Activated naive CD4-positive, alpha-beta T cell treated with anti-CD3 and anti-CD28 coated beads, Interleukin-2, amount 50 U/mL, for 24 hours (primary cell): ENCODE results near the gene PRSS2.
"Not testable (repeated sequence)": the region's sequence is repeated elsewhere in the genome, so short reads cannot be mapped to it uniquely, and the experiment has no call there.

Experiments
- H3K27ac Mint-ChIP-seq: one replicate; pipeline ENCODE4 v1.8.0; 2021; ENCODE audit warnings: mild to moderate bottlenecking, mixed read lengths
- H3K27me3 Mint-ChIP-seq: one replicate; pipeline ENCODE4 v1.8.0; 2021; ENCODE audit warnings: mixed read lengths
- H3K36me3 Mint-ChIP-seq: one replicate; pipeline ENCODE4 v1.8.0; 2021; ENCODE audit warnings: mixed read lengths
- H3K4me1 Mint-ChIP-seq: one replicate; pipeline ENCODE4 v1.8.0; 2021; ENCODE audit warnings: mixed read lengths
- H3K4me3 Mint-ChIP-seq: one replicate; pipeline ENCODE4 v1.8.0; 2021; ENCODE audit warnings: mild to moderate bottlenecking, mixed read lengths
- H3K9me3 Mint-ChIP-seq: one replicate; pipeline ENCODE4 v1.8.0; 2021; ENCODE audit warnings: mixed read lengths

The PRSS2 gene

GRCh38 chr7:142773937-142774744 is 3.4 kb downstream of the PRSS2 start:
- no peaks in the 10 kb centered on the region for H3K4me1 Mint-ChIP-seq
- no peaks in the 10 kb centered on the region for H3K9me3 Mint-ChIP-seq
- no peak overlapping the region for H3K27ac Mint-ChIP-seq
- no peaks in the 10 kb centered on the region for H3K36me3 Mint-ChIP-seq
- no peaks in the 10 kb centered on the region for H3K27me3 Mint-ChIP-seq
- no peak overlapping the region for H3K4me3 Mint-ChIP-seq

GRCh38 chr7:142774826-142775225 is 4.1 kb downstream of the PRSS2 start:
- Mint-ChIP-seq H3K4me3 (no peak overlapping the region), H3K9me3 (no peaks in the 10 kb centered on the region), H3K27me3 (no peaks in the 10 kb centered on the region), H3K36me3 (no peaks in the 10 kb centered on the region), H3K4me1 (no peaks in the 10 kb centered on the region), H3K27ac (no peak overlapping the region)

GRCh38 chr7:142775351-142776115 is 4.8 kb downstream of the PRSS2 start:
- H3K4me3 Mint-ChIP-seq, H3K36me3 Mint-ChIP-seq, H3K27me3 Mint-ChIP-seq, H3K9me3 Mint-ChIP-seq, H3K4me1 Mint-ChIP-seq: not testable (repeated sequence)
- H3K27ac Mint-ChIP-seq: peak overlapping the region; percentile 59

- no peaks in the 10 kb centered on the region for H3K36me3 Mint-ChIP-seq
- H3K4me3 Mint-ChIP-seq: no peak overlapping the region
- H3K27ac Mint-ChIP-seq: peak overlapping the region; percentile 59
- H3K27me3 Mint-ChIP-seq: no peaks in the 10 kb centered on the region
- no peaks in the 10 kb centered on the region for H3K9me3 Mint-ChIP-seq
- H3K4me1 Mint-ChIP-seq: no peaks in the 10 kb centered on the region
Observed at GRCh38 chr7:142776206-142776844, 5.6 kb downstream of the PRSS2 start.

GRCh38 chr7:142776845-142777225 is 6.1 kb downstream of the PRSS2 start:
- H3K9me3 Mint-ChIP-seq, H3K4me1 Mint-ChIP-seq, H3K27me3 Mint-ChIP-seq, H3K27ac Mint-ChIP-seq, H3K36me3 Mint-ChIP-seq, H3K4me3 Mint-ChIP-seq: not testable (repeated sequence)

GRCh38 chr7:142777318-142777717 is 6.5 kb downstream of the PRSS2 start:
- H3K27me3 Mint-ChIP-seq: no peaks in the 10 kb centered on the region
- no peak overlapping the region for H3K27ac Mint-ChIP-seq
- H3K9me3 Mint-ChIP-seq: no peaks in the 10 kb centered on the region
- H3K36me3 Mint-ChIP-seq: no peaks in the 10 kb centered on the region
- no peak overlapping the region for H3K4me3 Mint-ChIP-seq
- no peaks in the 10 kb centered on the region for H3K4me1 Mint-ChIP-seq

- Mint-ChIP-seq H3K4me3 (peak overlapping the region; percentile 82), H3K27me3 (no peaks in the 10 kb centered on the region), H3K9me3 (no peaks in the 10 kb centered on the region), H3K36me3 (peaks cover 8% of the 10 kb centered on the region), H3K4me1 (peaks cover 13% of the 10 kb centered on the region), H3K27ac (peak overlapping the region; percentile 95)
Observed at GRCh38 chr7:142782922-142783900, 12.4 kb downstream of the PRSS2 start.

GRCh38 chr7:142784096-142784495 is 13.3 kb downstream of the PRSS2 start:
- no peaks in the 10 kb centered on the region for H3K27me3 Mint-ChIP-seq
- H3K4me3 Mint-ChIP-seq: peak overlapping the region; percentile 26
- no peak overlapping the region for H3K27ac Mint-ChIP-seq
- peaks cover 13% of the 10 kb centered on the region for H3K4me1 Mint-ChIP-seq
- H3K36me3 Mint-ChIP-seq: peaks cover 12% of the 10 kb centered on the region
- H3K9me3 Mint-ChIP-seq: no peaks in the 10 kb centered on the region

- Mint-ChIP-seq H3K4me1 (peaks cover 13% of the 10 kb centered on the region), H3K27me3 (no peaks in the 10 kb centered on the region), H3K36me3 (peaks cover 18% of the 10 kb centered on the region), H3K9me3 (no peaks in the 10 kb centered on the region), H3K27ac (peak overlapping the region; percentile 91), H3K4me3 (peak overlapping the region; percentile 42)
Observed at GRCh38 chr7:142784716-142785115, 13.9 kb downstream of the PRSS2 start.

GRCh38 chr7:142785841-142786250 is 15.1 kb downstream of the PRSS2 start:
- peak overlapping the region; percentile 95 for H3K27ac Mint-ChIP-seq
- peaks cover 13% of the 10 kb centered on the region for H3K4me1 Mint-ChIP-seq
- peaks cover 27% of the 10 kb centered on the region for H3K36me3 Mint-ChIP-seq
- no peaks in the 10 kb centered on the region for H3K9me3 Mint-ChIP-seq
- no peaks in the 10 kb centered on the region for H3K27me3 Mint-ChIP-seq
- peak overlapping the region; percentile 98 for H3K4me3 Mint-ChIP-seq

- H3K9me3 Mint-ChIP-seq: no peaks in the 10 kb centered on the region
- H3K4me3 Mint-ChIP-seq: peak overlapping the region; percentile 98
- no peaks in the 10 kb centered on the region for H3K27me3 Mint-ChIP-seq
- peaks cover 17% of the 10 kb centered on the region for H3K4me1 Mint-ChIP-seq
- peak overlapping the region; percentile 99 for H3K27ac Mint-ChIP-seq
- peaks cover 30% of the 10 kb centered on the region for H3K36me3 Mint-ChIP-seq
Observed at GRCh38 chr7:142787034-142787768, 16.4 kb downstream of the PRSS2 start.

- peak overlapping the region; percentile 98 for H3K4me3 Mint-ChIP-seq
- peaks cover 23% of the 10 kb centered on the region for H3K4me1 Mint-ChIP-seq
- H3K27me3 Mint-ChIP-seq: no peaks in the 10 kb centered on the region
- peak overlapping the region; percentile 99 for H3K27ac Mint-ChIP-seq
- no peaks in the 10 kb centered on the region for H3K9me3 Mint-ChIP-seq
- H3K36me3 Mint-ChIP-seq: peaks cover 35% of the 10 kb centered on the region
Observed at GRCh38 chr7:142787783-142788182, 17.0 kb downstream of the PRSS2 start.

GRCh38 chr7:142788303-142789289 is 17.8 kb downstream of the PRSS2 start:
- Mint-ChIP-seq H3K4me3 (peak overlapping the region; percentile 98), H3K9me3 (no peaks in the 10 kb centered on the region), H3K36me3 (peaks cover 41% of the 10 kb centered on the region), H3K27me3 (no peaks in the 10 kb centered on the region), H3K27ac (peak overlapping the region; percentile 99), H3K4me1 (peaks cover 27% of the 10 kb centered on the region)
